ENCODE measurements around the gene KRTAP22-1. TPM values are rescaled to one million over a fixed set of nuclear protein-coding genes. Genes with fewer than 3 reads are reported as not detected.

KRTAP22-1 gene
- total and polyA plus RNA-seq, 2 of the 4 experiments (the other 2 are of a cell fraction): not detected

GRCh38 chr21:30590297-30590696 lies 10.6 kb upstream of the KRTAP22-1 start, which contains the start of gene KRTAP22-2:
Gene KRTAP22-2 (minus strand): TSS chr21:30590397.
- CTCF ChIA-PET: no interaction called here
- Histone ChIP-seq H3K9ac (ENCODE audit: low read depth, low read length) (no peak within 1 kb of the TSS), H3K23ac (ENCODE audit: low read depth, low read length) (no peak within 1 kb of the TSS), H3K27me3 (ENCODE audit: control insufficient read depth, insufficient read depth, low read length) (no peaks in the 10 kb centered on the region), H3K36me3 (ENCODE audit: control insufficient read depth, insufficient read depth, low read length) (no peaks in the 10 kb centered on the region), H2AK5ac (ENCODE audit: low read depth, low read length) (no peak within 1 kb of the TSS), H3K4me3 (ENCODE audit: insufficient read depth, low read depth, low read length) (no peak within 1 kb of the TSS), H3K4ac (ENCODE audit: low read depth, low read length) (no peak within 1 kb of the TSS), H3K9me1 (ENCODE audit: insufficient read depth, low read length) (no peaks in the 10 kb centered on the region), H2BK20ac (ENCODE audit: low read depth, low read length) (no peak within 1 kb of the TSS), H4K91ac (ENCODE audit: insufficient read depth, low read depth, low read length) (no peak within 1 kb of the TSS), H3K4me2 (ENCODE audit: low read depth, low read length) (no peak within 1 kb of the TSS), H2BK15ac (ENCODE audit: low read depth, low read length) (no peak within 1 kb of the TSS), H2BK5ac (ENCODE audit: low read depth, low read length, poor library complexity, severe bottlenecking) (no peak within 1 kb of the TSS), H2BK120ac (ENCODE audit: low read depth, low read length) (no peak within 1 kb of the TSS), H3K14ac (replicated peaks; ENCODE audit: low read depth, low read length) (no peak within 1 kb of the TSS), H3K27ac (ENCODE audit: insufficient read depth, low read length) (no peak within 1 kb of the TSS), H4K20me1 (ENCODE audit: insufficient read depth, low read length) (no peaks in the 10 kb centered on the region), H3K18ac (ENCODE audit: low read depth, low read length) (no peak within 1 kb of the TSS), H3K9me3 (ENCODE audit: control insufficient read depth, insufficient read depth, low read length) (peaks cover 7% of the 10 kb centered on the region), H2AK9ac (replicated peaks; ENCODE audit: low read depth, low read length, poor library complexity) (no peak within 1 kb of the TSS), H4K5ac (ENCODE audit: low read depth, low read length) (no peak within 1 kb of the TSS), H2AFZ (replicated peaks; ENCODE audit: low read length, poor library complexity) (no peak within 1 kb of the TSS), H4K8ac (ENCODE audit: low read depth in 2 of 2, low read length in 2 of 2) (no peak within 1 kb of the TSS), H3K56ac (ENCODE audit: extremely low read depth, insufficient read depth, low read length) (no peak within 1 kb of the TSS), H3K4me1 (ENCODE audit: control insufficient read depth, insufficient read depth, low read length) (no peaks in the 10 kb centered on the region), H3K79me1 (ENCODE audit: low read depth in 1 of 2, low read length in 2 of 2) (no peaks in the 10 kb centered on the region)
- ATAC-seq (ENCODE audit: low read depth) (no peak), DNase-seq (no peak)
- no peak for TF ChIP-seq RFX5 (IDR thresholded peaks at IDR 0.05; ENCODE audit: low read depth, low read length)
- TF ChIP-seq SMC3 (IDR thresholded peaks at IDR 0.05; ENCODE audit: low read depth, low read length): no peak
- TF ChIP-seq RAD21 (IDR thresholded peaks at IDR 0.05; ENCODE audit: low read length): no peak
- no peak for TF ChIP-seq USF2 (IDR thresholded peaks at IDR 0.05; ENCODE audit: low read depth, low read length)
- no peak for TF ChIP-seq NFE2L2 (IDR thresholded peaks at IDR 0.05; ENCODE audit: low read depth, low read length)
- TF ChIP-seq MXI1 (IDR thresholded peaks at IDR 0.05; ENCODE audit: borderline replicate concordance, low read depth, low read length): no peak
- TF ChIP-seq RCOR1 (IDR thresholded peaks at IDR 0.05; ENCODE audit: insufficient replicate concordance, low read length): no peak
- no peak for TF ChIP-seq FOS (IDR thresholded peaks at IDR 0.05; ENCODE audit: low read depth, low read length)
- no peak for TF ChIP-seq MAZ (IDR thresholded peaks at IDR 0.05; ENCODE audit: borderline replicate concordance, low read depth, low read length)
- TF ChIP-seq MAFK (IDR thresholded peaks at IDR 0.05; ENCODE audit: low read depth, low read length): no peak
- no peak for TF ChIP-seq BHLHE40 (IDR thresholded peaks at IDR 0.05; ENCODE audit: low read depth, low read length)
- no peak for TF ChIP-seq CEBPB (IDR thresholded peaks at IDR 0.05; ENCODE audit: low read depth, low read length)
- no peak for TF ChIP-seq ELK1 (IDR thresholded peaks at IDR 0.05; ENCODE audit: borderline replicate concordance, low read depth, low read length)
- no peak for TF ChIP-seq CTCF (conservative IDR thresholded peaks at IDR 0.05; ENCODE audit: low read depth, low read length)
- no peak for TF ChIP-seq POLR2A (IDR thresholded peaks at IDR 0.05; ENCODE audit: low read depth, low read length)
- TF ChIP-seq CHD1 (IDR thresholded peaks at IDR 0.05; ENCODE audit: low read depth, low read length): no peak
- POLR2A ChIA-PET (ENCODE audit: unreplicated experiment): no interaction called here
- intact Hi-C loops (cut with micrococcal nuclease) (no loop called here), in situ Hi-C loops (cut with MboI; ENCODE audit: low sequenced_read_pairs) (no loop called here), dilution Hi-C loops (cut with HindIII; ENCODE audit: low sequenced_read_pairs, unreplicated experiment) (no loop called here)
- BruUV-seq (replicated peaks): no TSS peak

All from IMR-90 (cell line).